Brain microvascular endothelial cell (primary cell): ENCODE results near the gene ZFR2.

Experiments used
- DNase-seq: peaks from one replicate; pipeline ENCODE4 v3.0.0-alpha.2; 2020
- H3K27ac ChIP-seq: fragments of 250-450 bp; sonication (Bioruptor Pico); 2 replicates; pipeline ENCODE4 v1.5.1; 2020; ENCODE audit warnings: mild to moderate bottlenecking, moderate library complexity
- H3K27me3 ChIP-seq: fragments of 250-450 bp; sonication (Bioruptor Pico); replicated peaks from 2 replicates; pipeline ENCODE4 v1.5.1; 2020; ENCODE audit warnings: mild to moderate bottlenecking
- H3K36me3 ChIP-seq: fragments of 250-450 bp; sonication (Bioruptor Pico); replicated peaks from 2 replicates; pipeline ENCODE4 v1.5.1; 2020; ENCODE audit warnings: mild to moderate bottlenecking
- H3K4me3 ChIP-seq: 2 replicates; pipeline ENCODE4 v1.5.1; 2011; ENCODE audit warnings: low read depth, mild to moderate bottlenecking, control low read depth, low read length, moderate library complexity
- CTCF ChIP-seq: IDR thresholded peaks from 2 replicates; pipeline ENCODE4 v1.5.1; 2011; ENCODE audit warnings: low read depth, mild to moderate bottlenecking, moderate library complexity, low read length, control low read depth, inconsistent platforms; ENCODE audit errors: missing control alignments
- in situ Hi-C: cut with HindIII; loops from 2 replicates; pipeline ENCODE4 v1.10.0; 2017; ENCODE audit warnings: low sequenced_read_pairs, low pct_ligation_motif_present

Gene ZFR2

GRCh38 chr19:3807574-3808354 lies 61.1 kb downstream of the ZFR2 start:
- no peak overlapping the region for H3K27ac ChIP-seq
- H3K36me3 ChIP-seq = no peaks in the 10 kb centered on the region
- no peak for TF ChIP-seq CTCF
- in situ Hi-C loops = no loop called here
- no peak overlapping the region for H3K4me3 ChIP-seq
- H3K27me3 ChIP-seq = no peaks in the 10 kb centered on the region
- no peak for DNase-seq

- peaks cover 5% of the 10 kb centered on the region for H3K27me3 ChIP-seq
- H3K36me3 ChIP-seq = no peaks in the 10 kb centered on the region
- no peak for DNase-seq
- no peak for TF ChIP-seq CTCF
- H3K27ac ChIP-seq = no peak overlapping the region
- no peak overlapping the region for H3K4me3 ChIP-seq
- in situ Hi-C loops = no loop called here
Measured at GRCh38 chr19:3807131-3807480, 61.7 kb downstream of the ZFR2 start.

- no peak for DNase-seq
- peaks cover 18% of the 10 kb centered on the region for H3K27me3 ChIP-seq
- in situ Hi-C loops = no loop called here
- no peak for TF ChIP-seq CTCF
- H3K36me3 ChIP-seq = no peaks in the 10 kb centered on the region
- no peak overlapping the region for H3K27ac ChIP-seq
- H3K4me3 ChIP-seq = no peak overlapping the region
Measured at GRCh38 chr19:3805859-3806258, 63.0 kb downstream of the ZFR2 start.

GRCh38 chr19:3804429-3804828 lies 64.4 kb downstream of the ZFR2 start:
- TF ChIP-seq CTCF = no peak
- no peak for DNase-seq
- peaks cover 23% of the 10 kb centered on the region for H3K27me3 ChIP-seq
- H3K36me3 ChIP-seq = no peaks in the 10 kb centered on the region
- in situ Hi-C loops = no loop called here
- no peak overlapping the region for H3K27ac ChIP-seq
- no peak overlapping the region for H3K4me3 ChIP-seq

- in situ Hi-C loops = no loop called here
- no peak overlapping the region for H3K27ac ChIP-seq
- no peak overlapping the region for H3K4me3 ChIP-seq
- TF ChIP-seq CTCF = no peak
- peaks cover 23% of the 10 kb centered on the region for H3K27me3 ChIP-seq
- H3K36me3 ChIP-seq = no peaks in the 10 kb centered on the region
- no peak for DNase-seq
Measured at GRCh38 chr19:3803986-3804385, 64.9 kb downstream of the ZFR2 start.
